Astrocyte of the cerebellum (primary cell): Measurements from ENCODE around the gene HPS4.
A peak's percentile ranks its signal among the peaks of the same experiment; 100 is the strongest.

Source experiments
- DNase-seq: peaks from one replicate; pipeline ENCODE4 v3.0.0-alpha.2; 2011; ENCODE audit warnings: low read depth
- H3K4me3 ChIP-seq: 2 replicates; pipeline ENCODE4 v1.5.1; 2011; ENCODE audit warnings: mild to moderate bottlenecking, low read depth, low read length, moderate library complexity
- CTCF ChIP-seq: IDR thresholded peaks from 2 replicates; pipeline ENCODE4 v1.5.1; 2012; ENCODE audit warnings: low read length, low read depth, moderate library complexity, mild to moderate bottlenecking; ENCODE audit errors: missing control alignments
- in situ Hi-C: cut with HindIII; loops from 2 replicates; pipeline ENCODE4 v1.10.0; 2017; ENCODE audit warnings: low sequenced_read_pairs

HPS4 gene

GRCh38 chr22:26428515-26429457, 54.8 kb downstream of the HPS4 start, which contains the start of gene ASPHD2:
Gene ASPHD2 (plus strand): TSS chr22:26429260. CDS start chr22:26433616, 4,356 bp downstream.
- in situ Hi-C loops: no loop called here
- H3K4me3 ChIP-seq: peak within 1 kb of the TSS; percentile 44
- TF ChIP-seq CTCF: no peak
- DNase-seq: peak; percentile 24

GRCh38 chr22:26426924-26427323, 56.7 kb downstream of the HPS4 start:
- no peak overlapping the region for H3K4me3 ChIP-seq
- no peak for DNase-seq
- no peak for TF ChIP-seq CTCF
- in situ Hi-C loops: no loop called here

- in situ Hi-C loops: no loop called here
- no peak for TF ChIP-seq CTCF
Observed at GRCh38 chr22:26418620-26419019, 65.0 kb downstream of the HPS4 start.

GRCh38 chr22:26417406-26417805, 66.2 kb downstream of the HPS4 start:
- TF ChIP-seq CTCF: no peak

More at GRCh38 chr22:26418620-26419019, 65.0 kb downstream of the HPS4 start:
- H3K4me3 ChIP-seq: no peak overlapping the region
- no peak for DNase-seq

GRCh38 chr22:26416670-26417276, 66.8 kb downstream of the HPS4 start:
- no peak overlapping the region for H3K4me3 ChIP-seq
- DNase-seq: peak; percentile 71
- no peak for TF ChIP-seq CTCF
- in situ Hi-C loops: no loop called here

More at GRCh38 chr22:26417406-26417805, 66.2 kb downstream of the HPS4 start:
- in situ Hi-C loops: no loop called here
- H3K4me3 ChIP-seq: no peak overlapping the region
- DNase-seq: no peak

GRCh38 chr22:26416256-26416655, 67.3 kb downstream of the HPS4 start:
- H3K4me3 ChIP-seq: no peak overlapping the region
- DNase-seq: no peak
- no peak for TF ChIP-seq CTCF
- in situ Hi-C loops: no loop called here
